Stimulated activated naive CD8-positive, alpha-beta T cell treated with anti-CD3 and anti-CD28 coated beads, Interleukin-15, amount 100 ng/mL, for 72 hours (primary cell): Measurements from ENCODE around the gene MRPS22.
"Not testable (repeated sequence)": the region's sequence is repeated elsewhere in the genome, so short reads cannot be mapped to it uniquely, and the experiment has no call there.

ENCODE experiments used
- ATAC-seq: fragments of 150-1000 bp; cut with Tn5 transposase; 2 replicates; pipeline ENCODE4 v1.10.0; 2021; ENCODE audit warnings: mild to moderate bottlenecking, moderate library complexity
- DNase-seq, 2 donors: peaks; one replicate each; pipeline ENCODE4 v3.0.0; 2021 to 2022
- H3K27ac Mint-ChIP-seq, 2 donors: one replicate each; pipeline ENCODE4 v1.8.0; 2022; ENCODE audit warnings: mild to moderate bottlenecking in 2 of 2, mixed read lengths in 2 of 2, moderate library complexity in 2 of 2
- H3K27me3 Mint-ChIP-seq: one replicate; pipeline ENCODE4 v1.8.0; 2022; ENCODE audit warnings: mixed read lengths
- H3K4me1 Mint-ChIP-seq: one replicate; pipeline ENCODE4 v1.8.0; 2022; ENCODE audit warnings: mild to moderate bottlenecking, mixed read lengths
- H3K4me3 Mint-ChIP-seq, 2 donors: one replicate each; pipeline ENCODE4 v1.8.0; 2022; ENCODE audit warnings: mild to moderate bottlenecking in 2 of 2, mixed read lengths in 2 of 2, moderate library complexity in 1 of 2
- H3K9me3 Mint-ChIP-seq, 2 donors: one replicate each; pipeline ENCODE4 v1.8.0; 2022; ENCODE audit warnings: mixed read lengths in 2 of 2

MRPS22 gene

DNA sequence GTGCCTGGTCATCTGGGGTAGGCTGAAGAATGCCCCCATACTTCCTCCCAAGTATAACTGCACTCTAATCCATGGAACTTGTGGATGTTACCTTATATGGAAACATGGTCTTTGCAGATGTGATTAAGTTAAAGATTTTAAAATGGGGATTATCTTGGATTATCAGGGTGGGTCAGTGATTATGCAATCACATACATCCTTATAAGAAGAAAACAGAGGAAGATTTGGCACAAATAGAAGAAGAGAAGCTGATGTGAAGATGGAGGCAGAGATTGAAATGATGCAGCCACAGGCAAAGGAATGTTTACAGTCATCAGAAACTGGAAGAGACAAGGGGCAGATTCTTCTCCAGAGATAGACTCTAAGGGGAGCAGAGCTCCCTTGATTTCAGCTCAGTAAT, 1.8 kb upstream of the MRPS22 start:
- Mint-ChIP-seq H3K4me1 (peaks cover 19% of the 10 kb centered on the region), H3K9me3 (peaks cover 6 to 8% of the 10 kb centered on the region in 2 donors), H3K27ac (no peak overlapping the region), H3K27me3 (no peaks in the 10 kb centered on the region), H3K4me3 (no peak overlapping the region)
- DNase-seq (no peak), ATAC-seq (no peak)

DNA sequence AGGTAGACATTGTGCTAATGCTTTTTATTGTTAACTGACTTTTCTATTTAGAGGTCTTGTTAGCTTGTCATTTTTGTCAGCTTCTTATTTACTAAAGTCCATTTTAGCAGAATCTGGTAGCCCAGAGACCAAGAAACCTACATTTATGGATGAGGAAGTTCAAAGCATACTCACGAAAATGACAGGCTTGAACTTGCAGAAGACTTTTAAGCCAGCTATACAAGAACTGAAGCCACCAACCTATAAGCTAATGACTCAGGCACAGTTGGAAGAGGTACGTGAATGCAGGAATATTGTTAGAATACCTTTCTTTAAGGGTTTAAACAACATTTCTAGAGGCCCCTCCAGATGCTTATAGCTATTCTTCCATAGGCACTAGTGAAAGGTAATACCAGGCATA, 3.0 kb downstream of the MRPS22 start:
- Mint-ChIP-seq H3K4me1 (peaks cover 7% of the 10 kb centered on the region), H3K27ac (no peak overlapping the region), H3K9me3 (peaks cover 6 to 8% of the 10 kb centered on the region in 2 donors), H3K4me3 (no peak overlapping the region), H3K27me3 (no peaks in the 10 kb centered on the region)
- ATAC-seq (no peak), DNase-seq (no peak)

DNA sequence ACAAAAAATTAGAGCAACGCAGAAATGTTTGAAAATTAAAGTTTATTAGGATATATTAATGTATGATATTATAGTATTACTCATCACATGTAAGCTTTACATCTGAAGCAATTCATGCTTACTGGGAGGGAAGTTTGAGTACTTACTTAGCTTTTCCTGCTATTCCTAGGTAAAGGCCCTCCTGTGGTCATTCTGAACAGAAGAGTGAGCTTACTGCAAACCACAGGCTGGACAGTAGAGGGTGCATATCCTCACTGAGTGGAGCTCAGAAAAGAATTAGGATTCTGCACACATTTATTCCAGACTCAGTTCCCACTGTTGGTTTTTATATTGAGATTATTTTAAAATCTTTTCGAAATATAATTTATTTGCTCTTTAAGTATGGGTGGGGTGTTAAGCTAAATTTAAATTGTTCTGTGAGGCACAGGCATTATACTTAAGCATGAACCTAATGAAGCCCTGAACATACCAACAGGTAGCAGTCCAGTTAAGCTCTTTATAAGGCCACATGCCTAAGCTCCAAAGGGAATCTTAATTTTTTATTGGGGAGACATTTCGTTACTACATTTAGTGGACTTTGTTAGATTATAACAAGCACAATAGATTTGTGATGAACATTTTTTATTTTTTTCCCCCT, 10.2 kb downstream of the MRPS22 start:
- H3K4me3 Mint-ChIP-seq, result no peak overlapping the region
- DNase-seq (no peak), ATAC-seq (no peak)
- no peaks in the 10 kb centered on the region for H3K27me3 Mint-ChIP-seq
- H3K27ac Mint-ChIP-seq, result peak overlapping the region; percentile 6 to 47
- H3K9me3 Mint-ChIP-seq, result no peaks in the 10 kb centered on the region
- H3K4me1 Mint-ChIP-seq, result peaks cover 42% of the 10 kb centered on the region

DNA sequence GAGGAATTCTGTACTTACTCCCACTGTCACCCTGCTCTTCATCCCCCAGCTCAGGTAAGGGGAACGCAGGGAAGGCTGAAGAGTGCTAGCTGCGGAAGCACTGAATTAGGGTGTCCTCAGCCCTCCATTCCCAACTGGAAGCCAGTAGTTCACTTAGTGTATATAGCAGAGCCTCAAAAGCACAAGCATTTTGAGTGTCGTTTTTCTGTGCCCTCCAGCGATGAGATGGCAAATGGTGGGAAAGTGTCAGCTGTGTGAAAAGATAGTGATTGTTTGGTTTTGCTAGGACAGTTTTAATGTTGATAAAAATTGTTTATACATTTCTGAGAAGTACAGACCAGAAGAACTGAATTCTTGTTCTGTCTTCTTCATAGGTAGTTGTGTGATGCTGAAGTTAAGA, 10.8 kb downstream of the MRPS22 start:
- ATAC-seq (no peak), DNase-seq (no peak)
- H3K27me3 Mint-ChIP-seq, result no peaks in the 10 kb centered on the region
- H3K9me3 Mint-ChIP-seq, result no peaks in the 10 kb centered on the region
- H3K4me1 Mint-ChIP-seq, result peaks cover 44% of the 10 kb centered on the region
- peak overlapping the region in 1 of 2 donors; percentile 6 for H3K27ac Mint-ChIP-seq
- H3K4me3 Mint-ChIP-seq, result no peak overlapping the region

DNA sequence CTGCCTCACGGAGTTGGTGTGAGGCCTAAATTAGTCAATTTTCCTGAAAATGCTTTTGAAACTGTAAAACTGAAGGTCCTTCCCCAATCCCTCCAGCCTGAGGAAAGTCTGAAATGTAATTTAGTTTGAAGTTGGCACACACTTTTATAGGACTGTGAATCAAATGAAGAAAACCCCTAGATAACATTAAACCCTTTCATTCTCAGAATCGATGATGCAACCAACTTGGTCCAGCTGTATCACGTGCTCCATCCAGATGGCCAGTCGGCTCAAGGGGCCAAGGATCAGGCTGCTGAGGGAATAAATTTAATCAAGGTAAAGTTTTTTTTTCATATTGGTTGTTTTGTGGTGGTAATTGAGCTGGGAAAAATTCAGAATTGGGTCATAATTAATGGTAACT, 11.7 kb downstream of the MRPS22 start:
- Mint-ChIP-seq H3K9me3 (no peaks in the 10 kb centered on the region), H3K27me3 (no peaks in the 10 kb centered on the region), H3K4me1 (peaks cover 44% of the 10 kb centered on the region), H3K4me3 (peak overlapping the region in 1 of 2 donors; percentile 35), H3K27ac (peak overlapping the region; percentile 85 to 88)
- DNase-seq (no peak), ATAC-seq (no peak)

DNA sequence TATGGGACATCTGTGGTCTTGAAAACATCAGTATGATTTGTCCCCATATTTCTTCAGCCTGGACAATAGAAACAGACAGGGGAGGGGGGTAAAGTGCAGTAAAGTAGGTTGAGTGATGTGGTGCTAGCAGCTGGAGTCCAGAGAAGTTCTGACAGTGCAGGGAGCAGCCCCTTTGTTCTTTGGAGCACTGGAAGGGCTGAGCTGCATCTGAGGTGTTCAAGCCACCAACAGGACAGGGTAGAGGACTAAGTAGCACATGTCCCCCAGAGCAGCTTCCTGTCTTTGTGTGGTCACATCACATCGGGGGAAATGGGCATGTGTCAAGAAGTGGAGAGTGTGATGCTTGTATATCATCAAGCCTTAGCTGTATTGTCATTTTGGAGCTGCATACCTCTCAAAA, 12.1 kb downstream of the MRPS22 start:
- Mint-ChIP-seq H3K9me3 (no peaks in the 10 kb centered on the region), H3K27me3 (no peaks in the 10 kb centered on the region), H3K4me3 (peak overlapping the region in 1 of 2 donors; percentile 35), H3K27ac (peak overlapping the region; percentile 85 to 88), H3K4me1 (peaks cover 46% of the 10 kb centered on the region)
- peak; percentile 67 for ATAC-seq
- DNase-seq, result peak in 1 of 2 donors; percentile 28

DNA sequence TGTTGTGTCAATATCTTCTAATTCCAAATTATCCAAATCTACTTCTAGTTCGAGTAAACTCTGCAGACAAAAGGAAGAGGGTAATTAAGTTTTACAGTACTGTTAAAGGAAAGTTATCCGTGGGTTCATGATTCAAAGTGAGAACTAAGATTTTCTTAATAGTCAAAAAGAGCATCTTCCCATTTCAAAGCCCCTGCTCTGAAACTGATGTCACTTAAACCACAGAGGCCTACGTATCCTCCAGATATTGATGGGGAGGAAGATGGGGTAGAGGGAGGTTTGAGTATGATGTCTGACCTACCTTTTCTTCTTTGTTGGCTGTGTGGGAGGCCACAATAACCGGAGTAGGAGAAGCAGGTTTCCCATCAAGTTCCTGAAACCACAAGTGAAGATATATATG, 14.1 kb downstream of the MRPS22 start:
- Mint-ChIP-seq H3K27me3 (no peaks in the 10 kb centered on the region), H3K9me3 (no peaks in the 10 kb centered on the region), H3K4me3 (peak overlapping the region; percentile 32 to 69), H3K27ac (peak overlapping the region; percentile 59 to 84), H3K4me1 (peaks cover 49% of the 10 kb centered on the region)
- DNase-seq (peak in 1 of 2 donors; percentile 45), ATAC-seq (peak; percentile 98)

DNA sequence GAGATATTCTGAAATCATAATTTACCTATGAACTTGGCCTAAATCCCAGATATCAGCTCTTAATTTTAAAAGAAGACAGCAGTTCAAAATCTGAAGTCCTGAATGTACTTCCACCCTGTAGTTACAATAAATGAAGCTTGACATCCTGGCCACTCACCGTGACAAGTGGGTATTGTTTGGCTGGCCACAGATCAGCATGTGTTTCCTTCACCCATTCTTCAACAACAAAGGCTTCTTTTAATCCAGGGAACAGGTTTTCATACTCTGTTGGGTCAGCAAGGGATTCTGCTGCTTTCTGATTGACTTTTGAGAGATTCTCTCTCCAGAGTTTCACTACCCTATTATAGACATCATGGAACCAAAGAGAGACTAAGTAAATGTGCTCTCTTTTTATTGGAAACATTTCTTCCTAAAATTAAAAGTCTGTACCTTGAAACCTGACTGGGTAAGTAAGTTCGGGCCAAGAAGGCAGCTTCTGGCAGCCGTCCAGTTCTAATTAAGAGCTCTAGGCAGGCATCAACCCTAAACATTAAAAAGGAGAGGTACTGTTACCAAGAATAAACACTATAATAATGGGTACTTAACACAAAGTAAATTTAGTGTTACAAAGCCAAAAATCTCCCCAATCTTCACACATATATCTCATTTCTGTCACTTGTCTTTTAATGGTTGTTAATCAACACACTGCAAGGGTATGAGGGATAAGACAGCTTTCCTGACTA, 15.2 kb downstream of the MRPS22 start:
- no peak for DNase-seq
- no peak for ATAC-seq
- H3K4me3 Mint-ChIP-seq, result peak overlapping the region in 1 of 2 donors; percentile 24
- H3K27me3 Mint-ChIP-seq, result no peaks in the 10 kb centered on the region
- H3K9me3 Mint-ChIP-seq, result no peaks in the 10 kb centered on the region
- peaks cover 49% of the 10 kb centered on the region for H3K4me1 Mint-ChIP-seq
- peak overlapping the region in 1 of 2 donors; percentile 24 for H3K27ac Mint-ChIP-seq

DNA sequence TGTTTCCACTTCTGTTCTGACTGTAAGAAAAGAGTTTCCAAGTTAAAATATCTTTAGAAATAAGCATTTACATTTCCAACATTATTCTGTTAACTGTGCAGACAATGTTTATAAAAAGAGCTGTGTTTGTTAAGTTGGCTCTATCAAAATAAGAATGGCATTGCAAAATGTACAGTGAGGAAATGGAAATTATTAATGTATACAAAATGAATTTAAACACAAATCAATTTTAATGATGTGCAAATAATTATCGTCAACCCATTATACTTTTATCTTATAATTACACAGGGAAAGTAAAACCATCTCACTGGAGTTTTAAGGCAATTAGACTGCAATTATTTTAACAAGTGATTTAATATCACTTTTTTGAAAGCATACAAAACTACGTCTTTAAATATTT, 17.5 kb downstream of the MRPS22 start:
- DNase-seq, result no peak
- Mint-ChIP-seq H3K4me1 (peaks cover 35% of the 10 kb centered on the region), H3K9me3 (no peaks in the 10 kb centered on the region), H3K4me3 (no peak overlapping the region), H3K27me3 (no peaks in the 10 kb centered on the region), H3K27ac (no peak overlapping the region)
- ATAC-seq, result no peak

DNA sequence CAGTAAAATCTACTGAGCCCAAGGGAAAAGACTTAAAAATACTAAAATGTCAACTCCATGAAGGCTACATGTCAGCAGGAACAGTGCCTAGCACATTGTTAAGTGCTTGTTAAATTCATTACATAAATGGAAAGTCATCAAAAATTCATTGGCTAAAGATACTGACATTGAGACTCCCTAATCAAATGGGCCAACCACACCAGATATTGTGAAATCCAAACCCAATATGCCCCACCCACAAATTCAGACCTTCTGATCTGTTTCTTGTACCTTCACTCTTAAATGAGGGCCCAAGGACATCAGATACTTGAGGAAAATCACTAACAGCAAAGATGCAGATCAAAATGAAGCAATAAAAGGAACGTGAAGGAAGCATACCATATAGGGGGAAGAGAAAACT, 20.7 kb downstream of the MRPS22 start:
- DNase-seq (no peak), ATAC-seq (no peak)
- H3K9me3 Mint-ChIP-seq, result no peaks in the 10 kb centered on the region
- H3K4me1 Mint-ChIP-seq, result peaks cover 15% of the 10 kb centered on the region
- H3K4me3 Mint-ChIP-seq, result no peak overlapping the region
- no peaks in the 10 kb centered on the region for H3K27me3 Mint-ChIP-seq
- no peak overlapping the region for H3K27ac Mint-ChIP-seq

DNA sequence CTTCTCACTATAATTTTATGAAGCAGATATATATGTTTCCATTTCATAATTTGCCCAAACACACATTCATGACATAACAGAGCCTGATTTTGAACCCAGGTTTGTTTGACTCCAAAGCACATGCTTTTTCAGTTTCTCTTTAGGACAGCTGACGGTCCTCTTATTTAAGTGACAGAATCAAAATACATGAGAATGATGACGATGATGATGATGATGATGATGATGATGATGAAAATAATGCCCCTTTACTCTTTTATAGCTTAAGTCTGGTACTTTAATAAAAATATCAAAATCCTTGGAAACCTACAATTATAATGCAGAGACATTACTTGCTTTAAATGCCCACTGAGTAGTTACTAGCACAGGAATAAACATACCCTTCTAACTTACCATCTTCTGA, 30.3 kb downstream of the MRPS22 start:
- Mint-ChIP-seq H3K4me1 (peaks cover under 1% of the 10 kb centered on the region), H3K9me3 (no peaks in the 10 kb centered on the region), H3K27me3 (no peaks in the 10 kb centered on the region), H3K4me3 (no peak overlapping the region), H3K27ac (no peak overlapping the region)
- ATAC-seq (no peak), DNase-seq (no peak)

DNA sequence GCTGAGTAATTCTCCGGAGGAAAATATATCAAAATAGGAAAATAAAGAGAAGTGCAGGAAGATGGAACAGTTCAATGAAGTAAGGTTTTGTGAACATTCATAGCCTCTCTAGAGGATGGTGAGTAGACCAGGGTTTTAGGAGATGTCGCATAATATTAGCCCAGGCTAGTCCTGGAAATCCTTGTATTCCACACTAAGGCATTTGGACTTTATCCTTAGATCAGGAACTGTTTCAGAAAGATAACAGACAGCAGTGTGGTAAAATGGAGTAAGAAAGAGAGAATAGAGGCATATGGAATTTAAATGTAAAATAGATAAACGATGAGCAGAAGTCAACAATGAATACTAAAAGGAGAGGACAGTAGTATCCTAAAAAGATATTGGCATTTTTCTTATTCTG, 33.6 kb downstream of the MRPS22 start:
- Mint-ChIP-seq H3K9me3 (no peaks in the 10 kb centered on the region), H3K27me3 (no peaks in the 10 kb centered on the region), H3K4me1 (peaks cover 23% of the 10 kb centered on the region), H3K27ac (no peak overlapping the region), H3K4me3 (no peak overlapping the region)
- DNase-seq, result no peak
- no peak for ATAC-seq

DNA sequence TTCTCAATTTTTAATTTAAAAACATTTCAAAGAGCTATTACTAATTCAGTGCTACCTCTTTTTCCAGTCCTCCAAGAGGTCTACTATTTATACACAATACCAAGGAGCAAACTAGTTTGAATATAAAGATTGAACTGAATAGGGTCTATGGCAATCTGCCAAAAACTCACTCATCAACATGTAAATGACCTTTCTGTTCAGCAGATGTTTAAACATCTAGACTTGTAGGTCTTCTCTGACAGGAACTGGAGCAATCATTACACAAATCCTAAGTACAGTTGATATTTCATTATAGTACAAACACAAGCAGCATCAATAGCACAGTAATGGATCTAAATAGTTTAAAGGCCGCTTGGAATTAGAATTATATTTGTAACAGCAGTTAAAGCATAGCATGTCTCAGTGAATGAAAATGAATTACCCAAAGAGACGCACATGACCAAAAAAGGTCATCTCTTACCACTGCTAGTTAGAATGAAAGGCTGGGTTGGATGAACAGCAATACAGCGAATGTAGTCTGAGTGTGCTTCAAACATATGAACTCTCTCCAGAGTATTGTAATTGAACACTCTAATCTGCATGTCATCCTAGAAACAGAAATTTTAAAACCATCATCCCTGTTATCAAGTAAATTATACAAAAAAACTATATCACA, 34.9 kb downstream of the MRPS22 start:
- Mint-ChIP-seq H3K9me3 (no peaks in the 10 kb centered on the region), H3K27me3 (no peaks in the 10 kb centered on the region), H3K4me1 (peaks cover 23% of the 10 kb centered on the region), H3K4me3 (no peak overlapping the region), H3K27ac (no peak overlapping the region)
- no peak for DNase-seq
- ATAC-seq, result no peak

DNA sequence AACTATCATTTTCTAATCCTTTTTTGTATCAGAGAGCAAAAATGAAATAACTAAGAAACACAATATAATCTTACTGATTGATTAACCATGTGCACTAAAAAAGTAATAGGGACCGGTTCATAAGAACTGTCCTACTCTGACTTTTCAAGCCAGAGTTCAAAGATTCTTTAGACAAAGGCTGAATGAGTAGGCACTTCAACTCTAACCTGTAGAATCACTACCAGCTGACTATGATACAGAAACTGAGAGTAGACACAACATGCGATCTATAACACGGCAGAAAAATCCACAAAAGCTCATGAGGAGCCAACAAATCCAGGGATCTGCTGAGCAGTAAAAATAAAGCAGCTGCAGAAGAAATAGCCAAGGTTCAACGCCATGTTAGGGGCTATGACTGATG, 36.8 kb downstream of the MRPS22 start:
- H3K4me3 Mint-ChIP-seq, result no peak overlapping the region
- peaks cover 23% of the 10 kb centered on the region for H3K4me1 Mint-ChIP-seq
- H3K9me3 Mint-ChIP-seq, result no peaks in the 10 kb centered on the region
- H3K27me3 Mint-ChIP-seq, result no peaks in the 10 kb centered on the region
- no peak overlapping the region for H3K27ac Mint-ChIP-seq
- no peak for ATAC-seq
- DNase-seq, result no peak

DNA sequence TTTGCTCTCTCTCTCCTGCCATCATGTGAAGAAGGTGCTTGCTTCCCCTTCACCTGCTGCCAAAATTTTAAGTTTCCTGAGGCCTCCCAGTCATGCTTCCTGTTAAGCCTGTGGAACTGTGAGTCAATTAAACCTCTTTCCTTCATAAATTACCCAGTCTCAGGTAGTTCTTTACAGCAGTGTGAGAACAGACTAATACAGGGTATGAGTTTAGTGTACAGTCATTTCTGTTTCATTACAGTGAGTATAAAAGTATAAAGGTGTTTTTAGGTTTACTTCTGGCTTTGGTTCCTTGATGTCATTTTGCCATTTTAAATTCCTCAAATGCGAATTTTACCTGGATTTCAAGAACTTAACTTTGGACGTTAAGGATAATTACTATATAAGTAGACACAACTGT, 38.5 kb downstream of the MRPS22 start:
- H3K4me3 Mint-ChIP-seq, H3K9me3 Mint-ChIP-seq, H3K27me3 Mint-ChIP-seq, H3K27ac Mint-ChIP-seq, ATAC-seq, DNase-seq: not testable (repeated sequence)
- H3K4me1 Mint-ChIP-seq, result peaks cover 38% of the 10 kb centered on the region

DNA sequence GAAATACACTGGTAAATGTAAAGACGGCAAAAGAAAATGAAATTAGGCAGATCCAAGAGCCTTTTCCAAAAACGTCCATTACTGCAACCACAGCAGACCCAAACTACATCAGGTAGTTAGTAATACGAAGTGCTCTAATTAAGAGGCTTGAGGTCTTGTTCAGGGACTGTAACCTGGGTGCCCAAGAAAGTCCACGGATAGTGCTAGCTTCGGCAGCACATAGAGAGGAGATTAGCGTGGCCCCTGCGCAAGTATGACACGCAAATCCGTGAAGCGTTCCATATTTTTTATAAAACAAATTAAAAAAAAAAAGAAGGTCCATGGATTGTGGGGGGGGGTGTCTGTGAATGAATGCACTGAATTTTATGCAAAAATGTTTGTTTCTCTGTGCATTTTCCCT, 44.3 kb downstream of the MRPS22 start:
- peaks cover 31% of the 10 kb centered on the region for H3K4me1 Mint-ChIP-seq

More for the DNA sequence above, 44.3 kb downstream of the MRPS22 start:
- ATAC-seq (no peak), DNase-seq (no peak)
- Mint-ChIP-seq H3K4me3 (peak overlapping the region; percentile 58 to 86), H3K27ac (peak overlapping the region in 1 of 2 donors; percentile 72), H3K9me3 (no peaks in the 10 kb centered on the region), H3K27me3 (no peaks in the 10 kb centered on the region)
